ENCODE data around the gene ZNF684. TPM values are rescaled to one million over a fixed set of nuclear protein-coding genes. Genes with fewer than 3 reads are reported as not detected.
"Not testable (repeated sequence)": the region's sequence is repeated elsewhere in the genome, so short reads cannot be mapped to it uniquely, and the experiment has no call there.

The ZNF684 gene
- total RNA-seq: 1 to 10 TPM; 1.0 to 2.8 (median 1.4) TPM
- polyA plus RNA-seq: 1 to 10 TPM; 2.1 to 3.2 (median 2.6) TPM
- long read RNA-seq, donor 1: 0 reads
- long read RNA-seq, donor 2, partial matches to known transcripts: 0 of 1 reads
- long read RNA-seq, donor 2, other reads (novel, unspliced or antisense): 1 of 1 reads

GRCh38 chr1:40531381-40532061 is at the start of gene ZNF684:
Gene ZNF684 (plus strand): TSS chr1:40531637. CDS start chr1:40533167, 1,530 bp downstream.
- intact Hi-C loops (cut with DNase I): no loop called here

GRCh38 chr1:40495315-40495903 is 36.0 kb upstream of the ZNF684 start:
- H3K27ac ChIP-seq: no peak overlapping the region
- intact Hi-C loops (cut with DNase I): no loop called here
- DNase-seq (no peak), ATAC-seq (no peak)
- H3K36me3 ChIP-seq (ENCODE audit: insufficient read depth in 1 of 2, low read depth in 1 of 2): peaks cover 12 to 25% of the 10 kb centered on the region in 2 donors
- no peak for TF ChIP-seq CTCF (IDR thresholded peaks at IDR 0.05)
- peaks cover 69% of the 10 kb centered on the region for H3K9me3 ChIP-seq
- H3K27me3 ChIP-seq (ENCODE audit: insufficient read depth in 3 of 3, low read length in 2 of 3): no peaks in the 10 kb centered on the region
- H3K4me1 ChIP-seq: no peaks in the 10 kb centered on the region
- no peak overlapping the region for H3K4me3 ChIP-seq
- 96 to 98% (median 97%) methylated on average over 4 of the region's 4 CpGs for WGBS, 3 donors

More at GRCh38 chr1:40531381-40532061, at the start of gene ZNF684:
- peak within 1 kb of the TSS; percentile 96 for H3K27ac ChIP-seq
- H3K4me1 ChIP-seq: peaks cover 19% of the 10 kb centered on the region
- ATAC-seq: peak; percentile 99 to 100 (median 100)
- TF ChIP-seq CTCF (IDR thresholded peaks at IDR 0.05): no peak
- peak; percentile 84 to 89 for DNase-seq
- peaks cover 0 to 12% of the 10 kb centered on the region in 2 donors for H3K36me3 ChIP-seq (ENCODE audit: insufficient read depth in 1 of 2, low read depth in 1 of 2)
- H3K4me3 ChIP-seq: peak within 1 kb of the TSS; percentile 71
- no peaks in the 10 kb centered on the region for H3K27me3 ChIP-seq (ENCODE audit: insufficient read depth in 3 of 3, low read length in 2 of 3)
- H3K9me3 ChIP-seq: no peaks in the 10 kb centered on the region
- 0 to 1% (median 0%) methylated on average over 35 of the region's 35 CpGs for WGBS, 3 donors

- H3K36me3 ChIP-seq (ENCODE audit: insufficient read depth in 1 of 2, low read depth in 1 of 2); H3K4me3 ChIP-seq; H3K27me3 ChIP-seq (ENCODE audit: insufficient read depth in 3 of 3, low read length in 2 of 3); ATAC-seq; H3K4me1 ChIP-seq; DNase-seq; intact Hi-C loops (cut with DNase I); H3K27ac ChIP-seq: not testable (repeated sequence)
- WGBS, 3 donors: 98 to 99% (median 99%) methylated on average over 4 of the region's 4 CpGs
- peaks cover 36% of the 10 kb centered on the region for H3K9me3 ChIP-seq
These were observed 28.8 kb upstream of the ZNF684 start for GRCh38 chr1:40502651-40503050.

GRCh38 chr1:40507973-40508372 is 23.5 kb upstream of the ZNF684 start:
- no peak for DNase-seq
- Histone ChIP-seq H3K9me3 (peaks cover 8% of the 10 kb centered on the region), H3K36me3 (ENCODE audit: insufficient read depth in 1 of 2, low read depth in 1 of 2) (no peaks in the 10 kb centered on the region), H3K4me1 (peaks cover 9% of the 10 kb centered on the region), H3K27ac (peak overlapping the region; percentile 78), H3K4me3 (peak overlapping the region; percentile 94), H3K27me3 (ENCODE audit: insufficient read depth in 3 of 3, low read length in 2 of 3) (no peaks in the 10 kb centered on the region)
- ATAC-seq: no peak
- WGBS, 3 donors: 60 to 65% (median 62%) methylated on average over 6 of the region's 6 CpGs
- no peak for TF ChIP-seq CTCF (IDR thresholded peaks at IDR 0.05)
- intact Hi-C loops (cut with DNase I): no loop called here

Measured in psoas muscle (tissue), 8 donors.